Fibroblast of lung (primary cell): Measurements from ENCODE around the gene PITRM1. TPM values are rescaled to one million over a fixed set of nuclear protein-coding genes. Genes with fewer than 3 reads are reported as not detected.

ENCODE experiments used
- DNase-seq, 2 donors: peaks; one replicate each; pipeline versions ENCODE4 v3.0.0 to v3.0.0-alpha.2; 2010; ENCODE audit warnings: low read depth in 2 of 2
- H2AFZ ChIP-seq: 2 replicates; pipeline ENCODE4 v1.5.1; 2012; ENCODE audit warnings: low read length, control low read depth, inconsistent platforms
- H3K27ac ChIP-seq: 2 replicates; pipeline ENCODE4 v1.5.1; 2011; ENCODE audit warnings: low read length, control low read depth; ENCODE audit not compliant: insufficient read depth
- H3K27me3 ChIP-seq: 2 replicates; pipeline ENCODE4 v1.5.1; 2011; ENCODE audit warnings: mild to moderate bottlenecking, low read length; ENCODE audit not compliant: control insufficient read depth, insufficient read depth
- H3K36me3 ChIP-seq: 2 replicates; pipeline ENCODE4 v1.5.1; 2011; ENCODE audit warnings: low read length; ENCODE audit not compliant: control insufficient read depth, insufficient read depth
- H3K4me1 ChIP-seq: 2 replicates; pipeline ENCODE4 v1.5.1; 2011; ENCODE audit warnings: low read length; ENCODE audit not compliant: control insufficient read depth, insufficient read depth; ENCODE audit errors: extremely low read depth
- H3K4me2 ChIP-seq: 2 replicates; pipeline ENCODE4 v1.5.1; 2011; ENCODE audit warnings: low read length, control low read depth; ENCODE audit not compliant: insufficient read depth; ENCODE audit errors: extremely low read depth
- H3K4me3 ChIP-seq, 4 experiments: fragments of 200-600 bp in 1 of 4; sonication (generic) in 1 of 4; replicated peaks in 1 of 4; 2 replicates each; pipeline ENCODE4 v1.5.1; 2011 to 2016; ENCODE audit warnings: low read length in 4 of 4, low read depth in 3 of 4, mild to moderate bottlenecking in 3 of 4, control low read depth in 2 of 4, inconsistent platforms in 1 of 4, mixed read lengths in 1 of 4; ENCODE audit not compliant: insufficient read depth in 1 of 4; ENCODE audit errors: control extremely low read depth in 1 of 4
- H3K79me2 ChIP-seq: 2 replicates; pipeline ENCODE4 v1.5.1; 2012; ENCODE audit warnings: mild to moderate bottlenecking, low read length, inconsistent platforms; ENCODE audit not compliant: control insufficient read depth, insufficient read depth
- H3K9ac ChIP-seq: 2 replicates; pipeline ENCODE4 v1.5.1; 2011; ENCODE audit warnings: mild to moderate bottlenecking, low read length, control low read depth; ENCODE audit not compliant: insufficient read depth
- H3K9me3 ChIP-seq: 2 replicates; pipeline ENCODE4 v1.5.1; 2012; ENCODE audit warnings: low read depth, low read length; ENCODE audit not compliant: control insufficient read depth, insufficient read depth
- H4K20me1 ChIP-seq: 2 replicates; pipeline ENCODE4 v1.5.1; 2011; ENCODE audit warnings: low read length; ENCODE audit not compliant: control insufficient read depth, insufficient read depth; ENCODE audit errors: extremely low read depth
- EZH2 ChIP-seq: IDR thresholded peaks from 2 replicates; pipeline ENCODE4 v1.5.1; 2012; ENCODE audit warnings: low read length, control low read depth, mild to moderate bottlenecking; ENCODE audit errors: missing control alignments
- polyA plus RNA-seq, 2 donors: library from polyadenylated mRNA; depleted of rRNA in 1 of 2; stranded (reverse) in 1 of 2; unstranded in 1 of 2; fragments of >200 nt; gene quantifications; 2 replicates each; pipeline ENCODE4 v1.2.1, GENCODE V29; 2011 to 2012; ENCODE audit warnings: missing spikeins in 1 of 2
- total RNA-seq: library from RNA; depleted of rRNA; stranded (reverse); fragments of >200 nt; gene quantifications from 2 replicates; pipeline ENCODE4 v1.2.1, GENCODE V29; 2014
- TF ChIP-seq, protein P1 (sequence below), 2 donors: IDR thresholded peaks in 1 of 2; conservative IDR thresholded peaks in 1 of 2; 1 replicate in 1 of 2; 2 replicates in 1 of 2; pipeline ENCODE4 v1.5.1; 2011 to 2012; ENCODE audit warnings: low read length in 2 of 2, control low read depth in 1 of 2, inconsistent platforms in 1 of 2, low read depth in 1 of 2, mild to moderate bottlenecking in 1 of 2

The PITRM1 gene
- total and polyA plus RNA-seq, 2 donors (not counting 1 experiment from before 2014, with no cell fraction given), result 53.1 to 73.7 TPM

DNA sequence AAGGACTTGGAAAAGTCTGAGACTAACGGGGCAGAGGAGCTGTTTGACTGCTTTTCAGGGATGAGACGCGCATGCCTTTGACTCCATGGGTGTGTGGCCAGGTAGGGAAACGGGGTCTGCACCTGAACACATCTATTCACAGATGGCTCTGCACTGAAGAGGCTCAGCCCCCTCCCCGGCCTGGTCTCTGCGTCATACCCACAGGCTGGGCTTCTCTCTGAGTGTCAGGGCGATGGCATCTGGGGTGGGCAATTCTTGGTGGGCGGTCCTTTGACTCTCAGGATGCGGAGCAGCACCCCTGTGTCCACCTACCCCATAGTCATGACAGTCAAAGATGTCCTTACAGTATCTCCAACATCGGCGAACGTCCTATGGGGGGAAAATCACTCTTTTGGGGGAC is 82.2 kb downstream of the PITRM1 start:
- Histone ChIP-seq H2AFZ (no peak overlapping the region), H3K9me3 (no peaks in the 10 kb centered on the region), H3K4me2 (peak overlapping the region; percentile 38), H3K27me3 (no peaks in the 10 kb centered on the region), H3K36me3 (peaks cover 10% of the 10 kb centered on the region), H3K79me2 (peaks cover 67% of the 10 kb centered on the region), H3K27ac (peak overlapping the region; percentile 71), H3K4me3 (no peak overlapping the region), H3K4me1 (peaks cover 22% of the 10 kb centered on the region), H4K20me1 (no peaks in the 10 kb centered on the region), H3K9ac (no peak overlapping the region)
- DNase-seq, result peak in 1 of 2 donors; percentile 23
- TF ChIP-seq, protein P1, sequence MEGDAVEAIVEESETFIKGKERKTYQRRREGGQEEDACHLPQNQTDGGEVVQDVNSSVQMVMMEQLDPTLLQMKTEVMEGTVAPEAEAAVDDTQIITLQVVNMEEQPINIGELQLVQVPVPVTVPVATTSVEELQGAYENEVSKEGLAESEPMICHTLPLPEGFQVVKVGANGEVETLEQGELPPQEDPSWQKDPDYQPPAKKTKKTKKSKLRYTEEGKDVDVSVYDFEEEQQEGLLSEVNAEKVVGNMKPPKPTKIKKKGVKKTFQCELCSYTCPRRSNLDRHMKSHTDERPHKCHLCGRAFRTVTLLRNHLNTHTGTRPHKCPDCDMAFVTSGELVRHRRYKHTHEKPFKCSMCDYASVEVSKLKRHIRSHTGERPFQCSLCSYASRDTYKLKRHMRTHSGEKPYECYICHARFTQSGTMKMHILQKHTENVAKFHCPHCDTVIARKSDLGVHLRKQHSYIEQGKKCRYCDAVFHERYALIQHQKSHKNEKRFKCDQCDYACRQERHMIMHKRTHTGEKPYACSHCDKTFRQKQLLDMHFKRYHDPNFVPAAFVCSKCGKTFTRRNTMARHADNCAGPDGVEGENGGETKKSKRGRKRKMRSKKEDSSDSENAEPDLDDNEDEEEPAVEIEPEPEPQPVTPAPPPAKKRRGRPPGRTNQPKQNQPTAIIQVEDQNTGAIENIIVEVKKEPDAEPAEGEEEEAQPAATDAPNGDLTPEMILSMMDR (conservative IDR thresholded peaks at IDR 0.05 in 1 of 2, IDR thresholded peaks at IDR 0.05 in 1 of 2; ENCODE audit: low read depth in 1 of 2, low read length in 2 of 2), result no peak
- TF ChIP-seq EZH2, result no peak

Other genes starting within 250 kb of the PITRM1 start
- gene PFKP, start 105.2 kb downstream of the PITRM1 start, total RNA-seq, result 79.1 and 90.3 TPM in 2 replicates
- 74.3 and 79.0 TPM in 2 replicates for gene PFKP, start 105.2 kb downstream of the PITRM1 start, polyA plus RNA-seq